Endothelial cell of umbilical vein (primary cell): ENCODE data around the gene ZNF83. TPM values are rescaled to one million over a fixed set of nuclear protein-coding genes. Genes with fewer than 3 reads are reported as not detected.

Experiments used
- BruUV-seq: library from RNA; stranded (reverse); fragments of 400-500 nt; replicated peaks from 2 replicates; lab custom pipeline; 2021; lab: Mats Ljungman, UMichigan
- CTCF ChIA-PET: fragments of 300-600, 350-600 bp; sonication (Branson Sonifier 250); formaldehyde crosslinking; loops from one replicate; lab custom pipeline; 2021; ENCODE audit warnings: antibody characterized with exemption, inconsistent platforms; lab: Charles Lee
- POLR2A ChIA-PET: fragments of 300-600, 350-600 bp; sonication (Branson Sonifier 250); formaldehyde crosslinking; loops from one replicate; lab custom pipeline; 2021; ENCODE audit warnings: antibody characterized with exemption, inconsistent platforms; lab: Charles Lee
- DNase-seq: peaks from one replicate; pipeline ENCODE4 v3.0.0-alpha.2; 2011; ENCODE audit warnings: low read depth, low spot score
- FAIRE-seq: peaks from 2 replicates; lab custom pipeline; 2011; peaks lifted over from hg19 to GRCh38; lab: Jason Lieb, UNC
- H2AFZ ChIP-seq: 2 replicates; pipeline ENCODE4 v1.6.0; 2012; ENCODE audit warnings: low read depth, low read length, control low read depth, inconsistent platforms
- H3K27ac ChIP-seq: 2 replicates; pipeline ENCODE4 v1.5.1; 2011; ENCODE audit warnings: low read depth, mild to moderate bottlenecking, control low read depth, low read length, moderate library complexity; ENCODE audit not compliant: insufficient read depth
- H3K27me3 ChIP-seq, 2 experiments: 2 replicates each; pipeline versions ENCODE4 v1.6.0 to v1.6.1; 2011; ENCODE audit warnings: low read length in 2 of 2, mixed read lengths in 1 of 2; ENCODE audit not compliant: control insufficient read depth in 2 of 2, insufficient read depth in 2 of 2
- H3K36me3 ChIP-seq, 2 experiments: 2 replicates in 1 of 2; 3 replicates in 1 of 2; pipeline ENCODE4 v1.5.1; 2011; ENCODE audit warnings: low read length in 2 of 2, mild to moderate bottlenecking in 1 of 2, moderate library complexity in 1 of 2; ENCODE audit not compliant: control insufficient read depth in 2 of 2, insufficient read depth in 2 of 2; ENCODE audit errors: extremely low read depth in 1 of 2
- H3K4me1 ChIP-seq: 3 replicates; pipeline ENCODE4 v1.5.1; 2011; ENCODE audit warnings: mild to moderate bottlenecking, low read length; ENCODE audit not compliant: control insufficient read depth, insufficient read depth; ENCODE audit errors: extremely low read depth
- H3K4me2 ChIP-seq: 2 replicates; pipeline ENCODE4 v1.6.1; 2011; ENCODE audit warnings: low read length, control low read depth, mixed read lengths; ENCODE audit not compliant: insufficient read depth
- H3K4me3 ChIP-seq, 3 experiments: fragments of 200-600 bp in 1 of 3; sonication (generic), shearing (Covaris generic) in 1 of 3; replicated peaks in 1 of 3; 2 replicates each; pipeline ENCODE4 v1.5.1; 2011 to 2016; ENCODE audit warnings: control low read depth in 3 of 3, low read length in 3 of 3, mild to moderate bottlenecking in 2 of 3, inconsistent platforms in 1 of 3, low read depth in 1 of 3, moderate library complexity in 1 of 3; ENCODE audit not compliant: insufficient read depth in 1 of 3
- H3K79me2 ChIP-seq: 2 replicates; pipeline ENCODE4 v1.6.0; 2012; ENCODE audit warnings: low read length, inconsistent platforms; ENCODE audit not compliant: control insufficient read depth, insufficient read depth
- H3K9ac ChIP-seq: replicated peaks from 2 replicates; pipeline ENCODE3; 2011; ENCODE audit warnings: low read length, control low read depth; ENCODE audit not compliant: insufficient read depth; ENCODE audit errors: extremely low read depth
- H3K9me1 ChIP-seq: replicated peaks from 3 replicates; pipeline ENCODE4 v1.6.0; 2011; ENCODE audit warnings: mild to moderate bottlenecking, low read length; ENCODE audit not compliant: control insufficient read depth, insufficient read depth; ENCODE audit errors: extremely low read depth
- H3K9me3 ChIP-seq: replicated peaks from 2 replicates; pipeline ENCODE4 v1.5.1; 2012; ENCODE audit warnings: low read length, inconsistent platforms; ENCODE audit not compliant: control insufficient read depth, insufficient read depth
- H4K20me1 ChIP-seq: replicated peaks from 2 replicates; pipeline ENCODE3; 2011; ENCODE audit warnings: mild to moderate bottlenecking, low read length; ENCODE audit not compliant: control insufficient read depth, insufficient read depth; ENCODE audit errors: extremely low read depth
- EZH2 ChIP-seq: IDR thresholded peaks from 2 replicates; pipeline ENCODE4 v1.6.1; 2012; ENCODE audit warnings: borderline replicate concordance, low read depth, mild to moderate bottlenecking, moderate library complexity, low read length, inconsistent platforms; ENCODE audit not compliant: severe bottlenecking
- GATA2 ChIP-seq: IDR thresholded peaks from 2 replicates; pipeline ENCODE4 v1.7.0; 2011; ENCODE audit warnings: low read depth, mild to moderate bottlenecking, moderate library complexity, mixed read lengths, low read length; ENCODE audit not compliant: insufficient read length, insufficient read depth
- JUN ChIP-seq: IDR thresholded peaks from 2 replicates; pipeline ENCODE4 v1.6.1; 2011; ENCODE audit warnings: borderline replicate concordance, low read depth; ENCODE audit not compliant: insufficient read length, insufficient read depth
- MYC ChIP-seq: IDR thresholded peaks from one replicate; pipeline ENCODE4 v1.6.1; 2011; ENCODE audit warnings: mild to moderate bottlenecking, low read depth, low read length
- POLR2A ChIP-seq: IDR thresholded peaks from 2 replicates; pipeline ENCODE4 v1.6.1; 2012; ENCODE audit warnings: low read depth, mild to moderate bottlenecking, control low read depth, low read length
- POLR2AphosphoS5 ChIP-seq: IDR thresholded peaks from 2 replicates; pipeline ENCODE4 v1.6.1; 2012; ENCODE audit warnings: low read depth, mild to moderate bottlenecking, control low read depth, low read length, moderate library complexity; ENCODE audit not compliant: insufficient read depth
- dilution Hi-C: fragments of 300-500 bp; cut with MboI; formaldehyde crosslinking; loops from one replicate; pipeline ENCODE4 v1.15.0; 2019; ENCODE audit warnings: low sequenced_read_pairs; ENCODE audit not compliant: extremely low pct_ligation_motif_present
- intact Hi-C: fragments of 100-400 bp; cut with micrococcal nuclease; formaldehyde crosslinking; loops from one replicate; pipeline ENCODE4 v1.10.0; 2022
- polyA plus RNA-seq, 4 experiments: library from polyadenylated mRNA; depleted of rRNA in 3 of 4; stranded (reverse) in 3 of 4; unstranded in 1 of 4; fragments of >200 nt; gene quantifications; 2 replicates each; pipeline versions ENCODE4 v1.2.1 to v1.2.3, GENCODE V29; 2011 to 2012; ENCODE audit warnings: missing spikeins in 1 of 4
- total RNA-seq: library from RNA; stranded (reverse); gene quantifications from 2 replicates; pipeline ENCODE4 v1.2.3, GENCODE V29; 2021
- TF ChIP-seq, protein P1 (sequence below), 2 donors: IDR thresholded peaks; 1 replicate in 1 of 2; 2 replicates in 1 of 2; pipeline ENCODE4 v1.5.1; 2011; ENCODE audit warnings: low read length in 2 of 2, mild to moderate bottlenecking in 2 of 2, moderate library complexity in 2 of 2, control low read depth in 1 of 2, inconsistent platforms in 1 of 2, low read depth in 1 of 2; ENCODE audit not compliant: insufficient read depth in 1 of 2; ENCODE audit errors: extremely low read depth in 1 of 2
- TF ChIP-seq, protein P2 (sequence below): IDR thresholded peaks from 2 replicates; pipeline ENCODE4 v1.6.1; 2011; ENCODE audit not compliant: insufficient read depth, insufficient read length

ZNF83 gene
- total and polyA plus RNA-seq, 2 donors (not counting 3 experiments of a cell fraction or from before 2014, with no cell fraction given): 32.3 to 41.4 TPM

DNA sequence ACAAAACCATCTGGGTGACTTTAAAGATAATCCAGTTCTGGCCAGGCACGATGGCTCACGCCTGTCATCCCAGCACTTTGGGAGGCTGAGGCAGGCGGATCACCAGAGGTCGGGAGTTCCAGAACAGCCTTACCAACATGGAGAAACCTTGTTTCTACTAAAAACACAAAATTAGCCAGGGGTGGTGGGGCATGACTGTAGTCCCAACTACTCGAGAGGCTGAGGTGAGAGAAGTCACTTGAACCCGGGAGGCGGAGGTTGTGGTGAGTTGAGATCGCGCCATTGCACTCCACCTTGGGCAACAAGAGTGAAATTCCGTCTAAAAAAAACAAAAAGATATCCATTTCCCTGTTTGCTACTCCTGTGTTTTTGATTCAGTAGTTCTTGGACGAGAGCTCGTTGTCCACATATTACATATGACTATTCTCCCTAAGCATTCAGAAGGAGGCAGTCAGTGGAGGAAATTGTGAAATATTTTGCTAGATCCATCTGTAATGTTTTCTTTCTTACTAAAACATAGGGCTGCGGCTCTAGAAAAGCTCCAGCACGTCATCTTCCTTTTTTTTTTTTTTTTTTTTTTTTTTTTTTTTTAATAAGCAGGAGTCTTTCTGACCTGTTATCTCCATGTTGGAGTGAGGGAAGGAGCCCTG, 34.5 kb downstream of the ZNF83 start:
- Histone ChIP-seq H3K4me3 (no peak overlapping the region), H3K27ac (no peak overlapping the region), H3K4me1 (no peaks in the 10 kb centered on the region), H3K9me3 (no peaks in the 10 kb centered on the region), H2AFZ (no peak overlapping the region), H3K4me2 (no peak overlapping the region), H3K9me1 (no peaks in the 10 kb centered on the region), H3K36me3 (no peaks in the 10 kb centered on the region), H3K27me3 (no peaks in the 10 kb centered on the region), H4K20me1 (no peaks in the 10 kb centered on the region), H3K9ac (no peak overlapping the region), H3K79me2 (no peaks in the 10 kb centered on the region)
- ChIA-PET CTCF (no interaction called here), POLR2A (no interaction called here)
- BruUV-seq: no TSS peak
- FAIRE-seq (peak; percentile 63), DNase-seq (no peak)
- dilution Hi-C loops (no loop called here), intact Hi-C loops (loop anchor here (5.0 kb wide), 1 partner anchor 89 kb away; no protein-coding TSS in a partner anchor)
- TF ChIP-seq MYC: no peak
- TF ChIP-seq, protein P1, sequence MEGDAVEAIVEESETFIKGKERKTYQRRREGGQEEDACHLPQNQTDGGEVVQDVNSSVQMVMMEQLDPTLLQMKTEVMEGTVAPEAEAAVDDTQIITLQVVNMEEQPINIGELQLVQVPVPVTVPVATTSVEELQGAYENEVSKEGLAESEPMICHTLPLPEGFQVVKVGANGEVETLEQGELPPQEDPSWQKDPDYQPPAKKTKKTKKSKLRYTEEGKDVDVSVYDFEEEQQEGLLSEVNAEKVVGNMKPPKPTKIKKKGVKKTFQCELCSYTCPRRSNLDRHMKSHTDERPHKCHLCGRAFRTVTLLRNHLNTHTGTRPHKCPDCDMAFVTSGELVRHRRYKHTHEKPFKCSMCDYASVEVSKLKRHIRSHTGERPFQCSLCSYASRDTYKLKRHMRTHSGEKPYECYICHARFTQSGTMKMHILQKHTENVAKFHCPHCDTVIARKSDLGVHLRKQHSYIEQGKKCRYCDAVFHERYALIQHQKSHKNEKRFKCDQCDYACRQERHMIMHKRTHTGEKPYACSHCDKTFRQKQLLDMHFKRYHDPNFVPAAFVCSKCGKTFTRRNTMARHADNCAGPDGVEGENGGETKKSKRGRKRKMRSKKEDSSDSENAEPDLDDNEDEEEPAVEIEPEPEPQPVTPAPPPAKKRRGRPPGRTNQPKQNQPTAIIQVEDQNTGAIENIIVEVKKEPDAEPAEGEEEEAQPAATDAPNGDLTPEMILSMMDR (IDR thresholded peaks at IDR 0.05; ENCODE audit: extremely low read depth in 1 of 2, insufficient read depth in 1 of 2, low read depth in 1 of 2, low read length in 2 of 2): no peak
- TF ChIP-seq POLR2AphosphoS5: no peak
- no peak for TF ChIP-seq GATA2
- no peak for TF ChIP-seq EZH2
- no peak for TF ChIP-seq POLR2A
- TF ChIP-seq, protein P2, sequence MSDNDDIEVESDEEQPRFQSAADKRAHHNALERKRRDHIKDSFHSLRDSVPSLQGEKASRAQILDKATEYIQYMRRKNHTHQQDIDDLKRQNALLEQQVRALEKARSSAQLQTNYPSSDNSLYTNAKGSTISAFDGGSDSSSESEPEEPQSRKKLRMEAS: no peak
- no peak for TF ChIP-seq JUN
